ENCODE data around the gene IFRD2. TPM values are rescaled to one million over a fixed set of nuclear protein-coding genes. Genes with fewer than 3 reads are reported as not detected.
"Not testable (repeated sequence)": the region's sequence is repeated elsewhere in the genome, so short reads cannot be mapped to it uniquely, and the experiment has no call there.

The IFRD2 gene
- total RNA-seq, 1 experiment from 2014 or later, result 223 TPM

DNA sequence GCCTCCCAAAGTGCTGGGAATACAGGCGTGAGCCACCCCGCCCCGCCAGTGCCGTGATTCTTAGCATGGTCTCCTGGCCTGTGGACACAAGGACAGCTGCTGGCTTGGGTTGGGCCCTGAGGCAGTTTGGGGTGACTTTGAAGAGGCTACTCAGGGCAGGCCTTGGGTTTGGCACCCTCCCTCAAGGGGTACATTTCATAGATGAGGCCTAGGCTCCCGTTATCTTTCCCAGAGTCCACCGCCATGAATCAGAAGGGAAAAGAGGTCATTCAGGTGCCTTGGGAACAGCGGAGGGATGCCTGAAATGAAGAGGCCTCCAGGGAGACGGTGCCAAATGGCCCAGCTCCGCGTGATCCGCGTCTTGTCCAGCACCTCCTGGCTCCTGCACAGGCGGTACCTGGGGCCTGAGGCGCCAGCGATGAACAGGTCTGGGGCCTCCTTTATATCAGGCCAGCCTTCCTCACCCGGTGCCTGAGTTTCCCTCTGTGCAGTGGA, 46.9 kb downstream of the IFRD2 start:
- Histone ChIP-seq H3K79me2 (ENCODE audit: low read length) (peaks cover 92% of the 10 kb centered on the region), H3K36me3 (ENCODE audit: low read depth, low read length) (peaks cover 3% of the 10 kb centered on the region; the same call in 1 of the 2 replicates), H3K4me1 (ENCODE audit: insufficient read depth, low read length) (peaks cover 46% of the 10 kb centered on the region), H3K27ac (ENCODE audit: low read length) (peak overlapping the region; percentile 78; the same call in 1 of the 2 replicates), H3K4me3 (ENCODE audit: low read length) (no peak overlapping the region), H4K20me1 (ENCODE audit: low read length) (peaks cover 12% of the 10 kb centered on the region), H3K9me2 (replicated peaks; ENCODE audit: low read length) (no peaks in the 10 kb centered on the region), H3K9ac (ENCODE audit: low read length) (no peak overlapping the region), H3K4me2 (ENCODE audit: low read length) (peak overlapping the region; percentile 69), H3F3A (ENCODE audit: low read length, unreplicated experiment) (peaks cover 5% of the 10 kb centered on the region), H3K27me3 (ENCODE audit: low read length) (no peaks in the 10 kb centered on the region), H3K9me3 (ENCODE audit: low read length) (no peaks in the 10 kb centered on the region), H2AFZ (ENCODE audit: low read length) (no peak overlapping the region)
- ChIA-PET POLR2A (ENCODE audit: unreplicated experiment) (no interaction called here), CTCF (no interaction called here)
- intact Hi-C loops (cut with micrococcal nuclease), result no loop called here
- TF ChIP-seq, protein P1, sequence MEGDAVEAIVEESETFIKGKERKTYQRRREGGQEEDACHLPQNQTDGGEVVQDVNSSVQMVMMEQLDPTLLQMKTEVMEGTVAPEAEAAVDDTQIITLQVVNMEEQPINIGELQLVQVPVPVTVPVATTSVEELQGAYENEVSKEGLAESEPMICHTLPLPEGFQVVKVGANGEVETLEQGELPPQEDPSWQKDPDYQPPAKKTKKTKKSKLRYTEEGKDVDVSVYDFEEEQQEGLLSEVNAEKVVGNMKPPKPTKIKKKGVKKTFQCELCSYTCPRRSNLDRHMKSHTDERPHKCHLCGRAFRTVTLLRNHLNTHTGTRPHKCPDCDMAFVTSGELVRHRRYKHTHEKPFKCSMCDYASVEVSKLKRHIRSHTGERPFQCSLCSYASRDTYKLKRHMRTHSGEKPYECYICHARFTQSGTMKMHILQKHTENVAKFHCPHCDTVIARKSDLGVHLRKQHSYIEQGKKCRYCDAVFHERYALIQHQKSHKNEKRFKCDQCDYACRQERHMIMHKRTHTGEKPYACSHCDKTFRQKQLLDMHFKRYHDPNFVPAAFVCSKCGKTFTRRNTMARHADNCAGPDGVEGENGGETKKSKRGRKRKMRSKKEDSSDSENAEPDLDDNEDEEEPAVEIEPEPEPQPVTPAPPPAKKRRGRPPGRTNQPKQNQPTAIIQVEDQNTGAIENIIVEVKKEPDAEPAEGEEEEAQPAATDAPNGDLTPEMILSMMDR (conservative IDR thresholded peaks at IDR 0.05; ENCODE audit: low read depth, low read length), result no peak
- no peak for TF ChIP-seq EZH2phosphoT487 (IDR thresholded peaks at IDR 0.05; ENCODE audit: borderline replicate concordance, low read length)
- TF ChIP-seq EZH2 (IDR thresholded peaks at IDR 0.05; ENCODE audit: low read length, unreplicated experiment), result no peak
- BruUV-seq (replicated peaks), result no TSS peak
- ATAC-seq (no peak), DNase-seq (no peak)

DNA sequence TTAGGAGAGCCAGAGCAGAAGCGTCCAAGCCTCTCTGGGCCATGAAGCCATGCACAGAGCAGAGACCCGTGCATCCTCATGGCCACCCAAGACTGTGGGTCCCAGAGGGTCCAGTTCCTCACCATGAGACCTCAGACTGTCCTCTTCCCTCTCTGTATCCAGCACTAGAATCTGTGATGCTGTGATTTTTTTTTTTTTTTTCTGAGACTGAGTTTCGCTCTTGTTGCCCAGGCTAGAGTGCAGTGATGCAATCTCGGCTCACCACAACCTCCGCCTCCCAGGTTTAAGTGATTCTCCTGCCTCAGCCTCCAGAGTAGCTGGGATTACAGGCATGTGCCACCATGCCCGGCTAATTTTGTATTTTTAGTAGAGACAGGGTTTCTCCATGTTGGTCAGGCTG, 47.4 kb downstream of the IFRD2 start:
- H3K27me3 ChIP-seq (ENCODE audit: low read length); H3K27ac ChIP-seq (ENCODE audit: low read length); H3K9me3 ChIP-seq (ENCODE audit: low read length); H3F3A ChIP-seq (ENCODE audit: low read length, unreplicated experiment); H3K9ac ChIP-seq (ENCODE audit: low read length); BruUV-seq (replicated peaks); H3K4me2 ChIP-seq (ENCODE audit: low read length); H3K36me3 ChIP-seq (ENCODE audit: low read depth, low read length); intact Hi-C loops (cut with micrococcal nuclease); CTCF ChIA-PET; POLR2A ChIA-PET (ENCODE audit: unreplicated experiment); H2AFZ ChIP-seq (ENCODE audit: low read length); ATAC-seq; H3K9me2 ChIP-seq (replicated peaks; ENCODE audit: low read length); H3K4me3 ChIP-seq (ENCODE audit: low read length); DNase-seq: not testable (repeated sequence)
- Histone ChIP-seq H3K79me2 (ENCODE audit: low read length) (peaks cover 92% of the 10 kb centered on the region), H4K20me1 (ENCODE audit: low read length) (peaks cover 17% of the 10 kb centered on the region), H3K4me1 (ENCODE audit: insufficient read depth, low read length) (peaks cover 41% of the 10 kb centered on the region)

DNA sequence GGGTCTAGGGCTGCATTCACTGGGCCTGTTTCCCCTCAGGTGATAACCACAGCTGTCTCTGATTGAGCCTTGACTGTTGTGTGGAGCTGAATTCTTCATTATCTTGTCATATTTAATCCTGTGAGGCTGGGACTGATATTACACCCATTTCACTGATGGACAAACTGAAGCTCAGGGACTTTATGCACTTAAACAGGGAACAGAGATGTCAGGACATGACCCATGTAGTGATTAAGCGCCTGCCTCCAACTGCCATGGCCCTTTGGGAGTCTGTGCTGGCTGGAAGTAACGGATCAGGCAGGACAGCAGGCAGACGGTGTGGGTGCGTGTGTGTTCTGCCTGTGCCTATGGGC, 48.7 kb downstream of the IFRD2 start:
- DNase-seq (no peak), ATAC-seq (no peak)
- no peaks in the 10 kb centered on the region for H3K27me3 ChIP-seq (ENCODE audit: low read length)
- intact Hi-C loops (cut with micrococcal nuclease), result no loop called here
- peaks cover 92% of the 10 kb centered on the region for H3K79me2 ChIP-seq (ENCODE audit: low read length)
- no TSS peak for BruUV-seq (replicated peaks)
- H3K9ac ChIP-seq (ENCODE audit: low read length), result no peak overlapping the region
- H3K4me1 ChIP-seq (ENCODE audit: insufficient read depth, low read length), result peaks cover 42% of the 10 kb centered on the region
- ChIA-PET POLR2A (ENCODE audit: unreplicated experiment) (no interaction called here), CTCF (no interaction called here)
- H3K4me2 ChIP-seq (ENCODE audit: low read length), result no peak overlapping the region
- H3K27ac ChIP-seq (ENCODE audit: low read length), result no peak overlapping the region
- H4K20me1 ChIP-seq (ENCODE audit: low read length), result peaks cover 30% of the 10 kb centered on the region
- H3K4me3 ChIP-seq (ENCODE audit: low read length), result no peak overlapping the region
- H3K36me3 ChIP-seq (ENCODE audit: low read depth, low read length), result peaks cover 10% of the 10 kb centered on the region; the same call in 1 of the 2 replicates
- no peak overlapping the region for H2AFZ ChIP-seq (ENCODE audit: low read length)
- TF ChIP-seq EZH2phosphoT487 (IDR thresholded peaks at IDR 0.05; ENCODE audit: borderline replicate concordance, low read length) (no peak), EZH2 (IDR thresholded peaks at IDR 0.05; ENCODE audit: low read length, unreplicated experiment) (no peak)
- TF ChIP-seq, protein P1 (conservative IDR thresholded peaks at IDR 0.05; ENCODE audit: low read depth, low read length), result no peak
- no peaks in the 10 kb centered on the region for H3K9me3 ChIP-seq (ENCODE audit: low read length)
- H3K9me2 ChIP-seq (replicated peaks; ENCODE audit: low read length), result no peaks in the 10 kb centered on the region
- H3F3A ChIP-seq (ENCODE audit: low read length, unreplicated experiment), result peaks cover 10% of the 10 kb centered on the region
